ENCODE data around the gene SF3A1. TPM values are rescaled to one million over a fixed set of nuclear protein-coding genes. Genes with fewer than 3 reads are reported as not detected.

The SF3A1 gene
- total and polyA plus RNA-seq, 2 of the 8 experiments (the other 6 are each of a cell fraction or from before 2014, with no cell fraction given): 27.8 to 285 TPM

DNA sequence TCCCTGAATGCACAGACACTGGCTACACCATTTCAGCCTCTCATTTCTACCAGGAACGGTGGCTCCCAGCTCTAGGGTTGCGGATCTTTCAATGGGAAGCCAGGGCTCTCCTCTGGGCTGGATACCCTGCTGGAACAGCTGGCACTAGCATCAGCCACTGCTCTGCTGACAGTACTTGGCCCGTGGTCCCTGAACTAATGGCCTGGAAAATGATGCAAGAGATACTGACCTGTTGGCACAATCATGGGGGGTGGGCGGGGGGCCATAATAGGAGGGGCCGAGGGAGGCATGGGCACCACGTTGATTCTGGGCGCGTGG lies 19.3 kb downstream of the SF3A1 start (continued):
- TF ChIP-seq, protein P1, sequence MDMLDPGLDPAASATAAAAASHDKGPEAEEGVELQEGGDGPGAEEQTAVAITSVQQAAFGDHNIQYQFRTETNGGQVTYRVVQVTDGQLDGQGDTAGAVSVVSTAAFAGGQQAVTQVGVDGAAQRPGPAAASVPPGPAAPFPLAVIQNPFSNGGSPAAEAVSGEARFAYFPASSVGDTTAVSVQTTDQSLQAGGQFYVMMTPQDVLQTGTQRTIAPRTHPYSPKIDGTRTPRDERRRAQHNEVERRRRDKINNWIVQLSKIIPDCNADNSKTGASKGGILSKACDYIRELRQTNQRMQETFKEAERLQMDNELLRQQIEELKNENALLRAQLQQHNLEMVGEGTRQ (IDR thresholded peaks at IDR 0.05; ENCODE audit: low read length): no peak
- no peak for TF ChIP-seq SRF (IDR thresholded peaks at IDR 0.05; ENCODE audit: low read depth, low read length)
- TF ChIP-seq RFX5 (IDR thresholded peaks at IDR 0.05; ENCODE audit: borderline replicate concordance, low read depth, low read length): no peak
- TF ChIP-seq SP2 (IDR thresholded peaks at IDR 0.05; ENCODE audit: low read length): no peak
